Stimulated activated naive CD8-positive, alpha-beta T cell treated with anti-CD3 and anti-CD28 coated beads, Interleukin-15, Interleukin-2, amounts not matched to agents 100 ng/mL and 50 ng/mL, for 24 hours (primary cell): ENCODE data around the gene STIMATE.

Source experiments
- H3K27ac Mint-ChIP-seq: one replicate; pipeline ENCODE4 v1.8.0; 2021; ENCODE audit warnings: mild to moderate bottlenecking, mixed read lengths
- H3K27me3 Mint-ChIP-seq: one replicate; pipeline ENCODE4 v1.8.0; 2021; ENCODE audit warnings: mixed read lengths
- H3K36me3 Mint-ChIP-seq: one replicate; pipeline ENCODE4 v1.8.0; 2021; ENCODE audit warnings: low read depth, mixed read lengths
- H3K4me1 Mint-ChIP-seq: one replicate; pipeline ENCODE4 v1.8.0; 2021; ENCODE audit warnings: low read depth, mixed read lengths
- H3K4me3 Mint-ChIP-seq: one replicate; pipeline ENCODE4 v1.8.0; 2021; ENCODE audit warnings: mild to moderate bottlenecking, mixed read lengths
- H3K9me3 Mint-ChIP-seq: one replicate; pipeline ENCODE4 v1.8.0; 2021; ENCODE audit warnings: mixed read lengths

Gene STIMATE

DNA sequence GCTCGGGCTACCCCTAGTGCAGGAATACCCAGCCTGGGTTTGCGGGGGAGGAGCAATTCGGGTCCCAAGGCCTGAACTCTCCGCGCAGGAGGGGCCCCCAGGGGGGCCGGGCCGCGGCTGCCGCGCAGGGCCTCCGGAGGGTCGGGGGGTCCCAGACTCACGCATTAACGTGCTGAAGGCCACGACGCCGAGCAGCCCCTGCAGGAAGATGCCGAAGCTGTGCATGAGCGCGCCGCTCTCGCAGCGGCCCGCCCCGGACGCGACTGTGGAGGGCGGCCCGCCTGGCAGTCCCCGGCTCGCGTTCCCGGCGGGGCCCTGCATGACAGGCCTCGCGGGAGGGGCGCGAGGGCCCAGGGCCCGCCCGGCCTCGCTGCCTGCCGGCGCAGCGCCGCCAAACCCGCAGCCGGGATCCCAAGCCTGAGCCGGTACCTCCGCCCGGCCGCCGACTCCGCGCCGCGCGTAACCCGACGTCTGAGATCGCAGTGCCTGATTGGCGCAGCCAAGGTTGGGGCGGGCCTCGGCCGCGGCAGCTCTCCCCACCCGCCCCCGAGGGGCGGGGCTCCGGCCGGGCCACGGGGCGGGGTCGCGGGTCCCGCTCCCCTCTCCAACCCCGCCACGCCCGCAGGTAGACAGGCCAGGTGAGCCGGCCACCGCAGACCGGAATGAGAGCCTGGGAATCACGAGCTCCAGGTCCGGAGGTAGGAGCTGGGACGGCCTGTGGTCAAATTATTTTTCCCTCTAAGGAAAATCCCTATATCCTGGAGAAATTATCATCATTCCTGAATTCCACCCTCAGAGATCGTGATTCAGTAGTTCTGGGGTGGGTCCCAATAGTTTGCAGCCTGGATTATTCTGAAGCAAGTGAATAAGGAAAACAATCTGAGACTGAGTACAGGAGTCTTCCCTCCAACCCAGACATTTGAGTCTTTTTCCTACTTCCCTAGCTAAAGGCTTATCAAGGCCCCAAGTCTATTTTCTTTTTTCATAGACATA lies at the start of gene STIMATE:
STIMATE (minus strand) TSS at position 419 of the 993 bp plus-strand sequence; CDS start at position 321, 98 bp downstream.
- Mint-ChIP-seq H3K9me3 (no peaks in the 10 kb centered on the region), H3K27ac (peak within 1 kb of the TSS; percentile 94), H3K27me3 (no peaks in the 10 kb centered on the region), H3K4me1 (peaks cover 49% of the 10 kb centered on the region), H3K4me3 (peak within 1 kb of the TSS; percentile 99), H3K36me3 (peaks cover 17% of the 10 kb centered on the region)

DNA sequence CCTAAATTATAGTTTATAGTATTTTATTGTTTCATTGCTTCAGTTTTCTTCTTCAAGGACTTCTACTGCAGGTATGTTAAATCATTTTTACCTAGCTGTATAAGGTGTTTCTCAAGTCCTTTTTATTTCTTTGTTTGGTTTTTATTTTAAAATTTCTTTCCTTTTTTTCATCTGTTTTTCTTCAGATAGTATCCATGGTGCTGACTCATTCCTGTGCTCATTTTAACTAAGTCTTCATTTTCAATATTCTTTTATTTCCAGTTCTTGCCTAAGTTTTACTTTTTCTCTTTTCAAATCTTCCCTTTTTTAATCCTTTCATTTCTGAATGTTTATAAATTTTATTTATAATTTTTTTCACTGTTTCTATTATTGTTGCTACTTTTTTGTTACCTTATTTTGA lies 42.3 kb upstream of the STIMATE start:
- H3K4me1 Mint-ChIP-seq = peaks cover 8% of the 10 kb centered on the region
- H3K9me3 Mint-ChIP-seq = no peaks in the 10 kb centered on the region
- no peak overlapping the region for H3K4me3 Mint-ChIP-seq
- H3K27me3 Mint-ChIP-seq = no peaks in the 10 kb centered on the region
- H3K27ac Mint-ChIP-seq = no peak overlapping the region
- peaks cover 10% of the 10 kb centered on the region for H3K36me3 Mint-ChIP-seq

DNA sequence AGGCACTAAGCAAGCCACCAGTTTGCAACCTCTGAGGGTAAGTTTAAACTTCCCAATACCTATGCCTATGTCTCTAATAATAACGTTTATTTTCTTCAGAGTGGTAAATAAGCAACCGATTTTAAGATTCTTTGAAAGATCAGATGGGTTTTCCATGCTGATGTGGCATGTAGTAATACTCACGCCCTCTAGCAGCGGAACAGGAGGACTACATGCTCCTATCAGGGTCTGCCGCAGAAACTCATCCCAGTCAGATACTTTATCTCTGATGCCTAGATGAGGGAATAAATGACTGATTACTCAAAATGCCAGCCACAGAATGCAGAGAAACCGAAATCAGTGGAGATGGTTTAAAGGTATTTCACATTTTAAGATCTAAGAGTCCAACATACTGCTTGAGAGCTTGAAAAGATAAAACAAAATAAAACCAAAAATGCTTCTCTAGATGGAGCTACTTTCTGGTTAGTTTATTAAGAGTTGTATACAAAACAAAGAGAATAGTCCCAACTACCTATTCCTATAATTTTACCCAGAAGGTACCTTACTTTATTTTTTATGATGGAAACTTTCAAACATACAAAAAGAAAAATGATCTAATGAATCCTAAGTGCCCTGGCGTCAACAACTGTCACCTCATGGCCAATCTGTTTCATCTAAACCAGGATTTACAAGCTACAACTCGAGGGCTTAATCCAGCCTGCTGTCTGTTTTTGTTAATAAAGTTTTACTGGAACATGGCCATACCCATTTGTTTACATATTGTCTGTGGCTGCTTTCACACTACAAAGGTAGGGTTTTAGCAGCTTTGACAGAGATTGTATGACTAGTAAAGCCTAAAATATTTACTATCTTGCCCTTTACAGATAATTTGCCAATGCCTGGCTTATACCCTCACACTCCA lies 37.5 kb upstream of the STIMATE start:
- peaks cover 15% of the 10 kb centered on the region for H3K4me1 Mint-ChIP-seq
- H3K27ac Mint-ChIP-seq = peak overlapping the region; percentile 26
- H3K27me3 Mint-ChIP-seq = no peaks in the 10 kb centered on the region
- H3K36me3 Mint-ChIP-seq = peaks cover 21% of the 10 kb centered on the region
- no peak overlapping the region for H3K4me3 Mint-ChIP-seq
- no peaks in the 10 kb centered on the region for H3K9me3 Mint-ChIP-seq

DNA sequence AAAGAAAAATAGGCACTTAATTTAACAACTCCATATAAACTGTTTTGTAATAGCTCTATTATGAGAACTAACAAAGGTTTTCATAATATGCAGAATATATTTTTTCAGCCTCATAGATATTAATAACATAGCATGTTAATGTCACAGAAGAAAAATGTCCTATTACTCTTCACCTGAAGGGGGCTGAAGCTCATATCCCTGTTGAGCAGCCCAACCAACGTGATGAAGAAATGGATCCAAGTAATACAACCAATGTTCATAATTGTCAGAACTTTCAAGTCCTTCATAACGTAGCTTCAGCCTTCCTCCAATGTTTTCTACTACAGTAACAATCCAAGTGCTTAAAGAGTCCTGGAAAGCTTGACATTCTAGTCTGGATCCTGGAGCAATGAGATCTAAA lies 34.5 kb upstream of the STIMATE start:
- Mint-ChIP-seq H3K4me3 (no peak overlapping the region), H3K9me3 (no peaks in the 10 kb centered on the region)

DNA sequence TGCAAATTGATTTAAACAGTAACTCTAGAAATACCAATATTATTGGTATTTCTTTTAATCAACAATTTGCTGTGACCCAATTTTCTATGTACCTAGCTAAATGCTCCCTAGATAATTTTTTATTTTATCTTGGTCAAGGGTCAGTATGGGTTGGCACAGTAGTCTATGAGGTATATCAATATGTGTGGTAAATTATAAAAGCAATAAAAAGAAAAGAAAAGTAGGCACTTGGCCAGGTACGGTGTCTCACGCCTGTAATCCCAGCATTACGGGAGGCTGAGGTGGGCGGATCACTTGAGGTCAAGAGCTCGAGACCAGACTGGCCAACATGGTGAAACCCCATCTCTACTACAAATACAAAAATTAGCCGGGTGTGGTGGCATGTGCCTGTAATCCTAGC lies 34.0 kb upstream of the STIMATE start:
- Mint-ChIP-seq H3K4me3 (no peak overlapping the region), H3K27me3 (no peaks in the 10 kb centered on the region), H3K27ac (no peak overlapping the region)

More for the DNA sequence above, 34.5 kb upstream of the STIMATE start:
- H3K27ac Mint-ChIP-seq = no peak overlapping the region
- peaks cover 15% of the 10 kb centered on the region for H3K4me1 Mint-ChIP-seq
- no peaks in the 10 kb centered on the region for H3K27me3 Mint-ChIP-seq
- peaks cover 34% of the 10 kb centered on the region for H3K36me3 Mint-ChIP-seq

DNA sequence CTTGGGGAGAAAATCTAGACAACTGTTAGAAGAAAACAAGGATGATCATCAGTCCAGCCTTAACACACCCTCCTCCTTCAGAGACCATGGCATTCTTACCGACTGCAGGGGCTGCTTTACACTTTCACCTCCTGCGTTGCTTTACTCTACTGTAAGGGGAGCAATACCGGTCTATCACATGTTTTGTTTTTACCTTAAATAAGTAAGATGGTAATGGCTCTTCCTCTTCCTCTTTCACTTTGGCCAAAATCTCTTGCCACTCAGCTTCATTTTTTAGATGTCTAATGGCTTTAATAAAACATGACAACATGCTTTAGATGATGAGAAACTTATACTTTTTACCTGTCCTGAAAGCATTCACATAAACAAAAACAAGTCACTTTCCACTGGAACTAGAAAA lies 33.4 kb upstream of the STIMATE start:
- Mint-ChIP-seq H3K4me3 (no peak overlapping the region), H3K4me1 (peaks cover 15% of the 10 kb centered on the region), H3K9me3 (no peaks in the 10 kb centered on the region), H3K36me3 (peaks cover 37% of the 10 kb centered on the region), H3K27me3 (no peaks in the 10 kb centered on the region), H3K27ac (no peak overlapping the region)

More for the DNA sequence above, 34.0 kb upstream of the STIMATE start:
- Mint-ChIP-seq H3K36me3 (peaks cover 37% of the 10 kb centered on the region), H3K4me1 (peaks cover 15% of the 10 kb centered on the region), H3K9me3 (no peaks in the 10 kb centered on the region)

DNA sequence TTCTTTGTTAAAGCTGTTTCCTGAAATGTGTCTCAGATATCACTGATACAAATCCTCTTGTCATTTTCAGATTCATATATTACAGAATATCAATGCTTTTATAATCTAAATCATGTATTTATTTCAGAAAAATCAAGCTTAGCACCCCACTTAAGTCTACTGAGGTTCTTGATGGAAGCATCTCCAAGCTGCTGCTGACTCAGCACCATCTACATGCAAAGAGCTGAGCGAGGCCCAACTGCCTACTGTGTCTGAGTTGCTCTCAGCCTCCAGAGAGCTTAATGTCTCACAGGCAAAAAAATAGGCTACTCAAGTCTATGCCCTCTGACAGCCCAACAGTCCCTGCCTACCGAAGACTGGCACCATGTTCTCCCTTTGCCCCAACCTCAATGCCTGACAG lies 29.2 kb upstream of the STIMATE start:
- Mint-ChIP-seq H3K4me1 (peaks cover 10% of the 10 kb centered on the region), H3K36me3 (peaks cover 52% of the 10 kb centered on the region), H3K4me3 (no peak overlapping the region), H3K9me3 (no peaks in the 10 kb centered on the region), H3K27me3 (no peaks in the 10 kb centered on the region), H3K27ac (no peak overlapping the region)

DNA sequence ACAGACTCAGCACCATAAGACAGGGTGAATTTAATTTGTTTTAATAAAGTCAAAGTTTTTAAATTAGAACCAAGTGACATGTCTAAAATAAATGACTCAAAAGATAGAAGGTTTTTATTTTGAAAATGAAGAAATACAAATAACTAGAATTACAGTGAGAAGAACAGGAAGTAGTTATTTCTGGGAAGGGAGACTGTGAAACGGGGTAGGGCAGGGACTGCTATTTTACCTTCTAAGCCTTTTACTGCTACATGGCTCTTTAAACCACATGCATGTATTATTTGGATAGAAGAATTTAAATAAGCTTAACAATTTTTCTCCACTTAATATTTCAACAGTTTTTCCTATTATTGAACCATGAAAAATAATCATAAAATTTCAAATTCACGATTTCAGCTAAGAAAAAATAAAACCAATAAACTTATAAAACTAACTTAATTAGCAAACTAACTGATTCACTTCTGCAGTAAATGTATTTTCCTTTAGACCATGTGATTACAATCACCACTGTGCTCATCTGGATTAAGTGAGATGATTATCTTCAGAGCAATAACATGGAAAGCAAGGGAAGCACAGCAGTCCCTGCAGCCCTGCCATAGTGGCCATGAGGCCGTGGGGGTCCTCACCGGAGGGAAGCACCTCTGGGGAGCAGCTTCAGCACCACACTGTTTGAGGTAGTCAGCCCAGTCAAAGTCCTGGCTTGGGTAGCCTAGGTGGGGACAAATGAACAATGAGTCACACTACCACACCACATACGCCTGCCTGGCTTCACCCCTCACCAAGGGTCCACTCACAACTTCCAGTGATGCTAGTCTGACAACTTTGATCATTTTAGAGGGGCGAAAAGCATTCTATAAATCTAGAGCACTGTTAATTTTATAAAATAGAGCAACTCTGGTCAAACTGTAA lies 28.3 kb upstream of the STIMATE start:
- H3K27ac Mint-ChIP-seq = no peak overlapping the region

DNA sequence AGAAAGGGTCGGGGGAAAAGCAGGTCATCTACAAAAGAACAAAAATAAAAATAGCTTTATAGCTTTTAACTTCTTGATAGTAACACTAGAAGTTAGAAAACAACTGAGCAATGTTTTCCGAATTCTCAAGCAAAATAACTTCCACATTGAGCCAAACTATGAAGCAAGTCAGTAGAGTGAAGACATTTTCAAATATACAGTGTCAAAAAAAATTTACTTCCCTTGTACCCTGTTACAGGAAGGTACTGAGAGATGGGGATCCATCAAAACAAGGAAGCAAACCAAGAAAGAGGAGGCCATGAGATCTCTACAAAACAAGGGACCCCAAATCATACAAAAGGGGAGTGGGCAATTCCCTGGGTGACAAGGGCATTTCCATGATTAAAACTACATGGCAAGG lies 26.6 kb upstream of the STIMATE start:
- Mint-ChIP-seq H3K4me1 (peaks cover 5% of the 10 kb centered on the region), H3K27ac (no peak overlapping the region), H3K36me3 (peaks cover 55% of the 10 kb centered on the region), H3K27me3 (no peaks in the 10 kb centered on the region), H3K4me3 (no peak overlapping the region), H3K9me3 (no peaks in the 10 kb centered on the region)

More for the DNA sequence above, 28.3 kb upstream of the STIMATE start:
- Mint-ChIP-seq H3K4me3 (no peak overlapping the region), H3K9me3 (no peaks in the 10 kb centered on the region), H3K36me3 (peaks cover 48% of the 10 kb centered on the region), H3K27me3 (no peaks in the 10 kb centered on the region), H3K4me1 (peaks cover 6% of the 10 kb centered on the region)

DNA sequence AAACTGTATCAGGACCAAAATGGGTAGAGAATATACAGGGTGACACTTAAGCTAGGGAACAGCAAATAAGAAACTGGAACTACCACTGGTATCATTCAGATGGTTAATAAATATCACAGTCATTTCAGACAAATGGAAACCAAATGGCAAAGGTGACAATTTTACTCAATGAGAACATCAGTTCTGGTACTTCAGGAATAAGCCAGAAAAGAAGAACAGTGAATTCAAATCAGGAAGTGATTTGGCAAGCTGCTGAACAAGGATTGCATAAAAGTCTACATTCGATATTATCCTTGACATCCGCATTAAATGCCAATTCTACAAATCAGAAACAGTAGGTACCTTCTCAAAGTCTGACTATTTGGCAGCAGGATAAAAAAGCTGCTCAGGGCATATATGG lies 23.5 kb upstream of the STIMATE start:
- Mint-ChIP-seq H3K36me3 (peaks cover 43% of the 10 kb centered on the region), H3K27me3 (no peaks in the 10 kb centered on the region), H3K4me1 (peaks cover 5% of the 10 kb centered on the region), H3K27ac (no peak overlapping the region), H3K4me3 (no peak overlapping the region), H3K9me3 (no peaks in the 10 kb centered on the region)

DNA sequence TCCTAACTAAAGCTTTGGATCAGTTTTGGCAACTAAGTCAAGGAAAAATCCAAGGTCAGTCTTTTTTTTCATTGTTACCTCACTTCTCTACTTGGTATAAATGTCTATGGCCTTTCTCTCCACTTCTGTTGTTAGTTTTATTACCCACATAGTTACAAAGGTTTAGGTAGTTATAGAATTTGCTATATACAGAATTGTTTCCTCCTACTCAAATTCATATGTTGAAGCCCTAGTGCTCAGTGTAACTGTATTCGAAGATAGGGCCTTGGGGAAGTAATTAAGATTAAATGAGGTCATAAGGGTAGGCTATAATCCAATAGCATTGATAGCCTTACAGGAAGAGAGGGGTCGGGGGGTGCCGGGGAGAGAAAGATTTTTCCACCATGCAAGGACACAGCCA lies 19.7 kb upstream of the STIMATE start:
- Mint-ChIP-seq H3K27ac (no peak overlapping the region), H3K27me3 (no peaks in the 10 kb centered on the region), H3K4me3 (no peak overlapping the region), H3K9me3 (no peaks in the 10 kb centered on the region), H3K4me1 (peaks cover 6% of the 10 kb centered on the region), H3K36me3 (peaks cover 27% of the 10 kb centered on the region)

DNA sequence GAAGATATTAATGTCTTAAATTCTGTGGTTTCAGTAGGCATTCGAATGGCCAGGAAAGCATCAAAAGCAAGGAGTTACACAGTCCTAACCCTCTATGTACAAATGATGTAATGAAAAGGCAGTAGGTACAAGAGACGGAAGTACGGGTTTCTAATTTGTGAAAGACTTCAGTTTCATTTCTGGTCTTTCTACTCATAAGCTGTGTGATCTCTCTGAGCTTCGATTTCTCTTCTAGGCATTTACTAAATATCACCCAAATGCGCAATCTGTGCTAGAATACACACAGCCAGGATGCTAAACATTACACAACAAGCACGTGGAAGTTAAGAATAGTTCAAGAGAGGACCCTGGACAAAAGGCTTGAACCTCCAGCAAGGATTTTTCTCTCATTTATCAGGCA lies 17.9 kb upstream of the STIMATE start:
- H3K4me3 Mint-ChIP-seq = no peak overlapping the region
- H3K36me3 Mint-ChIP-seq = peaks cover 36% of the 10 kb centered on the region
- no peak overlapping the region for H3K27ac Mint-ChIP-seq
- peaks cover 6% of the 10 kb centered on the region for H3K4me1 Mint-ChIP-seq
- no peaks in the 10 kb centered on the region for H3K27me3 Mint-ChIP-seq
- no peaks in the 10 kb centered on the region for H3K9me3 Mint-ChIP-seq

DNA sequence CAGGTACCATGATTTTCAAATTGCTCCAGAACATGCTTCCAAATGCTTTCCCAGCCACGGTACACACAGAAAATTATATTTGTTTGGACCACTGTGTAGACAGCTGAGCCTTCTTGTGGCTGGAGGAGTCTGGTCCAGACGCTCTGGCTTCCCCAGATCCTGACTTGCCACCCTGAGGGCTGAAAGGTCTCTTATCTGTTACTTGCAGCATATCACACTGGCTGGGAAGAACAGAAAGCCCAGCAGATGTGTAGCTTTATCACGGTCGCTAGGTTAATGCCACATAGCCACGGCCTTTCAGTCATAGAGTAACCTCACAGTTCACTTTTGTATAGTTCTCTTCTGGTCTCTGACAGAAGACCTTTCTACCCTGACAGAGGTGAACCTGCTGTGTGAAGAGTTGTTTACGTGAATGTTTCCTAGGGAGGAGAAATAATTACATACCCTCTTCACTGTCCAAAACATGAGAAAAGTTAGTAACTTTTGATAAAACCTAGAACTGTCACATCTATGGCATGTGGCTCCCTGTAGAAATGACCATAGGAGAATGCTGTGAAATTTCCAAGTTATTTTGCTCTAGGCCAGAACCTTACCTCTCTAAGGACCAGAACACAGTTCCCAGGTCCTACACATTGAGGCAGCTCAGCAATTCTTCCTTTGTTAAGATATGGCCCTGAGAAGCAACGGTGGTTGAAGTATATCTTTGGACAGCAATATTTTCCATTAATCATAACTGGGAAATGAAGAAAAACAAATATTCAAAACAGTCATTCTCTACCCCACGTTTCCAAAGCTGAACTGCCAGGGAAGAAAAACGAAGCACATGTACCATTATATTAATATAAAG lies 15.8 kb upstream of the STIMATE start:
- Mint-ChIP-seq H3K27ac (no peak overlapping the region), H3K36me3 (peaks cover 25% of the 10 kb centered on the region), H3K9me3 (no peaks in the 10 kb centered on the region), H3K27me3 (no peaks in the 10 kb centered on the region), H3K4me1 (peaks cover 6% of the 10 kb centered on the region), H3K4me3 (no peak overlapping the region)
